ENCODE data around the gene GCLC. TPM values are rescaled to one million over a fixed set of nuclear protein-coding genes. Genes with fewer than 3 reads are reported as not detected.

The GCLC gene
- total RNA-seq (2011; cell fraction: chromatin; rRNA removed; ENCODE audit: low replicate concordance): 8.9 and 27.4 TPM in 2 replicates
- total RNA-seq (2011; cell fraction: nucleolus; rRNA removed): 6.2 and 7.4 TPM in 2 replicates
- 9.5 and 22.1 TPM in 2 replicates for total RNA-seq (2011; cell fraction: nucleoplasm; rRNA removed)
- 7.0 and 9.3 TPM in 2 replicates for total RNA-seq (2014; rRNA removed)
- total RNA-seq (2014; rRNA removed; fragmentation: Illumina TruSeq; extraction: Trizol): 13.3 and 13.8 TPM in 2 replicates
- total RNA-seq (2015; rRNA removed; fragmentation: Illumina TruSeq; extraction: Trizol): 11.5 and 12.1 TPM in 2 replicates
- 13.9 and 15.1 TPM in 2 replicates for total RNA-seq (2021)
- polyA plus RNA-seq (2011; rRNA removed): 9.1 and 9.4 TPM in 2 replicates
- polyA plus RNA-seq (2011; cell fraction: cytosol; rRNA removed): 3.2 and 6.5 TPM in 2 replicates
- polyA plus RNA-seq (2011; cell fraction: nucleus; rRNA removed): 8.8 and 15.1 TPM in 2 replicates
- 8.9 and 14.6 TPM in 2 replicates for polyA plus RNA-seq (2012)
- polyA plus RNA-seq (2014; fragmentation: Illumina TruSeq; extraction: Trizol): 13.5 and 20.0 TPM in 2 replicates
- 1 to 10 TPM; 3.9 to 5.1 TPM for polyA plus RNA-seq (2014; fragmentation: Nextera tagmentation; extraction: Ambion mirVana)
- polyA plus RNA-seq (2014; rRNA removed): 4.8 and 9.4 TPM in 2 replicates
- 20.4 and 25.0 TPM in 2 replicates for polyA minus RNA-seq (2011; rRNA and poly(A)+ RNA removed)
- polyA minus RNA-seq (2011; cell fraction: cytosol; rRNA and poly(A)+ RNA removed): 5.5 and 13.0 TPM in 2 replicates
- 5.1 and 13.1 TPM in 2 replicates for polyA minus RNA-seq (2011; cell fraction: nucleus; rRNA and poly(A)+ RNA removed)
- percentile 65 among the genes with signal in this experiment for Bru-seq, nascent RNA
- BruChase-seq, experiment 1, labeled RNA remaining after a 2-hour chase: percentile 71 among the genes with signal in this experiment
- percentile 70 among the genes with signal in this experiment for BruChase-seq, experiment 2, labeled RNA remaining after a 6-hour chase
- long read RNA-seq, experiment 1, transcript GCLC-215 (16 exons, 3,785 nt): major isoform, 11 of 25 reads
- long read RNA-seq, experiment 1, partial matches to known transcripts: 12 of 25 reads
- long read RNA-seq, experiment 1, other reads (novel, unspliced or antisense): 0 of 25 reads
- long read RNA-seq, experiment 2, partial matches to known transcripts: 1 of 8 reads
- long read RNA-seq, experiment 2, other reads (novel, unspliced or antisense): 2 of 8 reads
- long read RNA-seq, experiment 3, partial matches to known transcripts: 0 of 2 reads
- long read RNA-seq, experiment 3, other reads (novel, unspliced or antisense): 1 of 2 reads

- no peaks in the 10 kb centered on the region for H3K27me3 ChIP-seq (ENCODE audit: control insufficient read depth in 2 of 2, insufficient read depth in 2 of 2, low read length in 2 of 2)
- no peaks in the 10 kb centered on the region for H3K9me3 ChIP-seq (replicated peaks; ENCODE audit: control insufficient read depth, insufficient read depth, low read depth, low read length)
- peaks cover 23 to 40% of the 10 kb centered on the region in 2 experiments for H3K4me1 ChIP-seq (replicated peaks in 1 of 2; ENCODE audit: control insufficient read depth in 2 of 2, insufficient read depth in 2 of 2, low read length in 2 of 2)
- intact Hi-C loops (cut with micrococcal nuclease): loop anchor here (1.0 to 10.0 kb wide), 3 partner anchors 51 to 190 kb away; no protein-coding TSS in a partner anchor
- DNase-seq (ENCODE audit: extremely low read depth in 1 of 4, low spot score in 3 of 4): peak; percentile 87 to 97 (median 91)
- FAIRE-seq: no peak
- peak; percentile 83 for ATAC-seq
- H4K20me1 ChIP-seq (replicated peaks; ENCODE audit: control insufficient read depth, insufficient read depth, low read length): peaks cover 4% of the 10 kb centered on the region; the same call in 1 of the 2 replicates
- no TSS peak for BruUV-seq (replicated peaks)
- peak within 1 kb of the TSS; percentile 95 for H2AFZ ChIP-seq (ENCODE audit: low read depth, low read length)
- H3K9ac ChIP-seq (ENCODE audit: insufficient read depth in 1 of 2, low read depth in 2 of 2, low read length in 2 of 2): peak within 1 kb of the TSS; percentile 82 to 98
- ChIA-PET POLR2A (interaction anchor here (0.7 to 1.0 kb wide), 2 partner anchors 10 to 12 kb away, joined by 3 read pairs; no protein-coding TSS in a partner anchor), CTCF (ENCODE audit: low intra/inter-chr PET ratio) (interaction anchor here (0.6 to 3.8 kb wide), 3 partner anchors 47 to 134 kb away, joined by 3 to 23 read pairs (median 4); no protein-coding TSS in a partner anchor)
- no peaks in the 10 kb centered on the region for H3K36me3 ChIP-seq (ENCODE audit: control insufficient read depth, insufficient read depth, low read length)
- H3K79me2 ChIP-seq (ENCODE audit: control insufficient read depth, insufficient read depth, low read length): peaks cover 22% of the 10 kb centered on the region
- under 1% methylated on average over 56 of the region's 105 CpGs for WGBS (ENCODE audit: insufficient coverage, low coverage, missing lambda C conversion rate)
- in situ Hi-C loops (cut with MboI): no loop called here
- H3K4me3 ChIP-seq: peak within 1 kb of the TSS; percentile 77
- peak within 1 kb of the TSS; percentile 90 for H3K4me2 ChIP-seq (ENCODE audit: insufficient read depth, low read length)
- H3K9me1 ChIP-seq (ENCODE audit: control insufficient read depth, insufficient read depth, low read length): no peaks in the 10 kb centered on the region
- H3K27ac ChIP-seq (ENCODE audit: extremely low read depth, low read depth, low read length): peak within 1 kb of the TSS; percentile 88
- TF ChIP-seq ZNF79 (CRISPR knock-in tag; IDR thresholded peaks at IDR 0.05; ENCODE audit: low read depth) (no peak), JUND (IDR thresholded peaks at IDR 0.05; ENCODE audit: borderline replicate concordance, low read depth, low read length) (peak; percentile 72), JUND (tag; IDR thresholded peaks at IDR 0.05; ENCODE audit: borderline replicate concordance, low read depth, low read length) (peak; percentile 3; the same call in 1 of the 3 replicates), ZNF12 (CRISPR knock-in tag; IDR thresholded peaks at IDR 0.05) (no peak), ZNF785 (CRISPR knock-in tag; IDR thresholded peaks at IDR 0.05) (no peak), CC2D1A (IDR thresholded peaks at IDR 0.05) (no peak), ZNF408 (CRISPR knock-in tag; IDR thresholded peaks at IDR 0.05; ENCODE audit: low read depth) (no peak), ZNF583 (CRISPR knock-in tag; IDR thresholded peaks at IDR 0.05) (0 out of 2 replicates have a peak, but pooled peaks have one; percentile 23), NCOA6 (IDR thresholded peaks at IDR 0.05) (no peak), DLX4 (CRISPR knock-in tag; IDR thresholded peaks at IDR 0.05) (no peak), BDP1 (IDR thresholded peaks at IDR 0.05; ENCODE audit: insufficient read depth, insufficient read length) (no peak), ATF7 (IDR thresholded peaks at IDR 0.05) (peak; percentile 87), PCBP1 (IDR thresholded peaks at IDR 0.05; ENCODE audit: low read depth, low read length, poor library complexity, severe bottlenecking) (no peak), ZNF76 (CRISPR knock-in tag; IDR thresholded peaks at IDR 0.05; ENCODE audit: borderline replicate concordance) (no peak), SNIP1 (IDR thresholded peaks at IDR 0.05; ENCODE audit: low read depth) (no peak), ZNF766 (CRISPR knock-in tag; conservative IDR thresholded peaks at IDR 0.05) (no peak), KDM5B (IDR thresholded peaks at IDR 0.05; ENCODE audit: insufficient replicate concordance, low read depth, low read length) (peak; percentile 67), MAFF (IDR thresholded peaks at IDR 0.05; ENCODE audit: low read length) (no peak)
Observed at GRCh38 chr6:53544470-53545308, at the start of gene GCLC. Gene GCLC, minus strand, starts transcription at chr6:53545101. Its CDS starts 456 bp downstream, at chr6:53544645.

All from K562 (cell line).